Raji (cell line): Measurements from ENCODE around the gene LSMEM2.
A peak's percentile ranks its signal among the peaks of the same experiment; 100 is the strongest.

Experiments
- POLR2A ChIP-seq: IDR thresholded peaks from 2 replicates; pipeline ENCODE4 v1.6.1; 2011; ENCODE audit warnings: low read depth, low read length, control low read depth; ENCODE audit not compliant: insufficient read depth

The LSMEM2 gene

DNA sequence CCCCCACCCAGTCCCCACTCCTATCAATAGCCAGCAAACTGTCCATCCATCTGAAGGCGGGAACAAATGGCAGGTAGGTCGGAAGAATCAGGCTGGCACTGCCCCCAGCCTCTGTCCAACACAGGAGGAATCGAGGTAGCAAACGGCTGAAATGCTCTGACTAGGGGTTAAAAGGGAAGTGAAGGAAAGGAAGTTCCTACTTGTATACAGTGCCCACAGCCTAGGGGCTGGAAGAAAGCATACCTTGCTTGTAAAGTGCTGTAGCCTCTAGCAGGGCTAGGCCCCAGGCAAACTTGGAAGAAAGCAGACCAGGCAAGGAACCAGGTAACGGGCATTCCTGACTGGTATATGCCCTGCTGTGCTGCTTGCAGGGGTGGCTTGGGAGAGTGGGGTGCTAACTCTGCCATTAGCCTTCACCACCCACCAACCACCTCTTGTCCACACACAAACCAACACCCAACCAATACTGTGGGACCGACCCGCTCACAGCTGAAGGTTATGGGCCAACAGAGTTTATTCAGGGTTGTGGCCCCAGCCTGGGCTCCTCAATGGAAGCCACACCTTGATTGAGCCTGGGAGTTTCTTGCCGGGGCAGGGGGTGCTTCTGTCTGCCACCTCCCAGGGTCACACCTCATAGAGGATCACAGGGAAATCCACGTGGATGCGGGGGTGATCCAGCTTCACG lies 46.8 kb downstream of the LSMEM2 start:
- TF ChIP-seq POLR2A, result no peak

DNA sequence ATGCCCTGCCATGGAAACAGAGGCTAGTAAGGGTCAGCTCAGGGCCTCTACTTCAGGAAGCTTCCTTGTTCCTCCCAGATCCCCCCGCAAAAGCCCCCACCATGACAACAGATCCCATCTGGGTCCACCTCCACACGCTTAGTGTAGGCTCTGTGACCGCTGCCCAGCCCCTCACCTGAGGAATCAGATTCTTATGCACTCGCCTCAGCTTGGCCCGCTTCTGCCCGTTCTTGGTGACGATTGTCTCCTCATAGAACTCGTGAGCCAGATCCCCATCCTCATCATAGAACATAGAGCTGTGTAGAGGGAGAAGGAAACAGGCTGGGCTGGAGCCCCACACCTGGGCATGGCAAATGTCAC lies 47.3 kb downstream of the LSMEM2 start:
- TF ChIP-seq POLR2A, result no peak

DNA sequence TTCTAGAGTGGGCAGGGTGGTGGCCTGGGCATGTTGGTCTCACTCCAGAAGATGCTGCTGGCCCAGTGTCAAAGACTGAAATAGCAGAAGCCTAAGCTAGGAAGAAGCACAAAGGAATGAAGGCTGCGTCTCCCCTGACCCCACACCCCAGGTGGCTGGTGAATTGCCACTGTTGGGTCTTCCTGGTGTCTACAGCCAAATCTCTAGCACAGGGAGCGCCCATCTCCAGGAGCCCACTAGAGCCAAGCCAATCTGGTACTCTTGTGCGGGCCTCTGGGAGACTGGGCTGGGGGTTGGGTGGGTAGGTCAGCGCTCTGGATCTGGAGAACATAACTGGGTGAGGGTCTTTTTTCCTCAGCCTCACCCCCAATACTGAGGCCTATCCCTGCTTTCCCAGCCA lies 48.2 kb downstream of the LSMEM2 start:
- no peak for TF ChIP-seq POLR2A

DNA sequence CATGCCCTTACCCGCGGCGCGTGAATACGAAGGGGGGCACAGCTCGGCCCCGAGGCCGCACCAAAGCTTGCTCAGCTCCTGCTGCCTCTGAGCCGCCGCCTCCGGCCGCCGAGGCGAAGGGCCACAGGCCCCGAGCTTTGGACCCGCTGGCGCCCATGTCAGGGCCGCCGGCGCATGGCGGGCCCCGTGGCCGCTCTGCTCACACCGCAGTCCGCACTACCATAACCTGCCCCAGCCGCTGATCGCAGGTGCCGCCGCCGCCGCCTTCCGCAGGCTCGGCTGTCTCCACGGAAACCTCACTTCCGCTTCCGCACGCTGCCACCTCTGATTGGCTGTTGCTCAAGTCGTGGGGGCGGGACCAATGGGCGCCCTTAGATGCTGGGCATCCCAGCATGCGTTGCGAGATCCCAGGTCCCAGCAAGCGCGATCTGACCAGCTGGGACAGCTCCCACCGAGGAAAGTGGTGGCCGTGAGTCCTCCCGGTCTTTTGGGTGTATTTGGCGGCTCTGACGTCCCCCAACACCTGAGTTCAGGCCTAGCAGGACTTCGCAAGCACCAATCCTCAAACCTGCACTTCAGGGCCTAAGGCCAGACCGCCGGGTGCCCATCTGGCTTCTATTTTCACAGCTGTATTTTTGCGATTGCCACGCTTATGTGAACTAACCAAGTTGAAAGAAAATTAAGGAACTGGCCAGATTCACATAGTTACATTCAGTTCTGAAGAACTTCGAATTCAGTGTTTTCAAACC lies 49.2 kb downstream of the LSMEM2 start, which contains the start of gene TUSC2:
Gene TUSC2, minus strand, starts transcription at position 281 of the 749 bp plus-strand sequence. Its CDS starts 124 bp downstream, at position 157.
- peak; percentile 80 for TF ChIP-seq POLR2A

DNA sequence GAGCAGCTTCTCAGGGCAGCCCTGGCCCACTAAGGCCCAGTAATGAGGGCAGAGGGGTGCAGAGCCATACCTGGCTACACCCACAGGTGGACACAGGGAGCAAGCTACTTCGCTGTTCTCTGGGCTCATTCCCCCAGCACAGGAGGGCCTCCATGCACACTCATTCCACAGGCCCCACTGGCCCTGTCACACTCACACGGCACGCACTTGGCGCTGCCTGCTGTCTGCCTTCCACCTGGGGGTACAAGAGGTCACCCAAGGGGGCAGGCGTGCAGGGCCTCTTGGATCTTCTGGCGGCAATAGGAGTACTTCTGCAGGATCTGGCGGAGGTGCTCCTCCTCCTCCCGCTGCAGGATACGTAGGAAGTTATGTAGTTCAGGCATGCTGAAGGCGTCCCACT lies 51.4 kb downstream of the LSMEM2 start:
- TF ChIP-seq POLR2A, result no peak

DNA sequence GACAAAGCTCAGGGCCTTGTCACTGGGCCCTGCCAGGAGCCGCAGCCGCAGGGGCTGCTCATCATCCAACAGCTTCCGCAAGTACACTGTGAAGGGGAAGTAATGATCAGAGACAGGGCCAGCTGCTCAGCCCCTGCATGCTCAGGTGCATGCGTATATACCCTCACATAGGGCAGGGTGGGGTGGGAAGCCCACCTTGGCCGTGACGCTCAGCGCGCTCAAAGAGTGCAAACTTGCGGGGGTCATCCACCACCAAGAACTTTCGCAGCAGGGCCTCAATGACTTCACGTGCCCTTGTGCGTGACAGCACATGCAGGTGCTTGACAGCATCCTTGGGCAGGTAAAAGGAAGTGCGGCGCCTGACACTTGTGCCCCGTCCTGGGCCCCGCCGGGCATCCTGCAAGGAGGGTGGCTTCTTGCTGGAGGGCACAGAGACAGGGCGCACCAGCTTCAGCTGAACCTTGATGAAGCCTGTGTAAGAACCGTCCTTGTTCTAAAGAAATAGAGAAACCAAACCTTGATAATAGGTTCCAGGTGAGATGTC lies 52.5 kb downstream of the LSMEM2 start:
- TF ChIP-seq POLR2A, result no peak

DNA sequence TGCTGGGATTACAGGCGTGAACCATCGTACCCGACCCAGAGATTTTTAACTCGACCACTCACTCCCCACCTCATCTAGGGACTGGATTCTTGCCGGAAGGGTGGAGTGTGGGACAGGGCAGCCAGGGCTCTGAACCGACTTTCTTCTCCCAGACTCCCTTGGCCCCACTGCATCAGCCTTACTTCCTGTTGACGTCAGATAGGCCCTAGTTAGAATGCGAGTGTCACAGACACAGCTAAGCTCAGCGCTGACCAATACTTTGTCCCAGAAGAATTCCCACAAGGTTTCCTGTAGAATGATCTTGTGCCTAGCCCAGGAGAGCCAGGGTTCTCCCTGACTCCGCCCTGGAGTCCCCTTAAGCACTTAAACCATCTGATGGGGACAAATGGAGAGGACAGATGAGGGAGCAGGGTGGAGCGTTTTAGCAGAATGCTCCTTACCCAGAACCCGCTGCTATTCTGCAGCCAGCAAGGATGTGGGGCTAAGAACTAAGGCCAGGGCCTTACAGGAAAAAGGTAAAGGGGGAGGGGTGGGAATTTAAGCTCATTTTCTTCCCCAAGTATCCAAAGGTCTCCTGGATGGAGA lies 54.9 kb downstream of the LSMEM2 start:
- no peak for TF ChIP-seq POLR2A

DNA sequence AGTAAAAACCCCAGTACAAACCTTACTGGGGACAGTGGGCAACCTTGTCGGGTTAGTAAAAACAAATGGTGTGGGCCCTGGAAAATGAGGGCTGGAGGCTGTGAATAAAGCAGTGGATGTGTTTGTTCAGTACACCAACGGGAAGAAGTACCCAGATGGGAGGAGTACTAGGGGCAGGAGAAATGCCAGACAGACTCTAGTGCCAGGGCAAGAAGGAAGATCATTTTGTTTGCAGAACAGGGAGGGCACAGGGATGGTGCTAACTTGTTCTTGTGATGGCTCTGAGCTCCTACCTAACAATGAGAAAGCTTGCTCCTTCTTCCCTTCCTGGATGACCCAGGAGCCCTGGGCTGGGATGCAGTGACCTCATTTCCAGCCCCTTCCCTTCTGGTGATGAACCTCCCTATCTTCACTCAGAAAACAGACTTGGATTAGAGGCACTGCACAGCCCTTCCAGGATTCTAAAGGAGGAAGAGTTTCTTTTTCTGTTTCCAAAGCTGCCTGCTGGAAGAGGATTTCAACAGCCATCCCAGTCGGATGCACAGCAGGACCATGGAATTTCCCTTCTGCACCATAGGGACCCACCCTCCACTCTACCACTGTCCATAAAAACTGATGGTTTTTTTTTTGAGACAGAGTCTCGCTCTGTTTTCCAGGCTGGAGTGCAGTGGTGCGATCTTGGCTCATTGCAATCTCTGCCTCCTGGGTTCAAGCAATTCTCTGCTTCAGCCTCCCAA lies 55.6 kb downstream of the LSMEM2 start:
- TF ChIP-seq POLR2A, result no peak

DNA sequence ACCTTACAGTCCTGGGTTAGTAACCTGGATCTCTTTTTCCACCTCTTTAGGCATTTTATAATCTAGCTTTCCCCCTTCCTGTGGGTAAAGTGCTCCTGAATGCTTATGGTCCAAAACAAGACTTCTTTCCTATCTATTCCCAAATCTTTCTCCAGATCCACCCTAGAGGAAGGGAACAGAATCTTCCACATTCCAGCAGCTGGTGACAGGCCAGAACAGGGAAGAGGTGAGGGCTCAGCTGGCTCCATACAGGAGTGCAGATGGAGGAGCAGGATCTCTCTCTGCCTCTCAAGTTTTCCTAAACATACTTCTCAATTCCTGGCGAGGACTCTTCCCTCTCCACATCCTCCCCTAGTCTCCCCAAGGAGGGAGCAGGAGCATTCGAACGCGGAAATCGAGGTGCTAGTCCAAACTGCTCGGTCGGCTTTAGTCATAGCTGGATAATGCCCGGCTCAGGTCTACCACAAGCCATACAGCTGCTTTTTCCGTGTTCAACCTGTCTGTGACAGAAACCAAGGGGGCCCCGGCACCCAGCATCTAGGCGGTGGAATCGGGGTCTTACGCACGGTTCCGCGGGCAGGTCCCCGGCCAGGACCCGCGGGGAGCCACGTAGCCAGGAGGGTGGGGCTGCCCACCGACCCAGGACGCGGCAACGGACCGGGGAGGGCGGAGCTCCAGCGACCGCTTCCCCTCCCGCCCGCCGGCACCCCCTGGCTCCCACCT lies 57.7 kb downstream of the LSMEM2 start:
- TF ChIP-seq POLR2A, result no peak

DNA sequence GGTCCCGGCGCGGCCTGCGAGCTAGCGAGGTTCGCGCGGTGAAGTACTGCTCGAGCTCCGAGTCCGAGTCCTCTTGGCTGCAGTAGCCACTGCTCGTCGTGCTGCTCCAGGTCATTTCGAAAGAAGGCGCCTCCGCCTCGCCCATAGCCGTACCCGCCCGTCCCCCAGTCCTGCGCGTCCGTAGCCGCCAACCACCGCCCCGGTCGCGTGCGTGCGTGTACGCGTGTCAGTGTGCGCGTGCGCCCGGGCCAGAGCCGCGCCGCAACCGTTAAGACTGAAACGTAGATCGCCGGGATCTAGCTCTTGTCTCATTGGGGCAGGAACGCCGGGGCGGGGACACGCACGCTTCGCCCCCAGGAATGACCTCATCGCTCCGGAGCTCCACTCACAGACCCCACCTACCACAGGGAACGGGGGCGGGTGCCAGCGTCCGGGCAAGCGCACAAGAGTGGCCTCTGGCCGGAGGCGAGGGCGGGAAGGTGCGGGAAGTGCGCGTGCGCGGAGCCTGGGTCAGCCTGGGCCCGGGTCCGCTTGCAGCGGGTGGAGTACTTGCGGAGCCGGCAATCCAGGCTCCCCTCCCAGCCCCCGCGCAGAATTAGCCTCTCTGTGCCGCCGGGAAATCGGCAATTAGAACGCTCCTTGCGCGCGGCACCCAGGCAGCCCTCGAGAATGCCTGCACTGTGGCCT lies 58.4 kb downstream of the LSMEM2 start:
- peak; percentile 83 for TF ChIP-seq POLR2A
